Body of pancreas (tissue), 4 donors: ENCODE measurements around the gene ARSA. TPM values are rescaled to one million over a fixed set of nuclear protein-coding genes. Genes with fewer than 3 reads are reported as not detected.

ENCODE experiments used
- ATAC-seq: fragments of 150-250 bp; one replicate; pipeline ENCODE4 v1.9.1; 2016
- DNase-seq, 4 donors: peaks; one replicate each; pipeline ENCODE4 v3.0.0-alpha.2; 2019
- H3K27ac ChIP-seq, 4 donors: fragments of 200-600 bp; sonication (generic); 1 replicate in 3 of 4; 2 replicates in 1 of 4; pipeline versions ENCODE4 v1.5.1 to v1.6.1; 2016 to 2019; ENCODE audit warnings: mild to moderate bottlenecking in 1 of 4, mixed read lengths in 1 of 4, moderate library complexity in 1 of 4
- H3K27me3 ChIP-seq, 2 donors: fragments of 200-600 bp; sonication (generic); one replicate each; pipeline ENCODE4 v1.6.0; 2016; ENCODE audit warnings: mild to moderate bottlenecking in 1 of 2
- H3K36me3 ChIP-seq, 2 donors: fragments of 200-600 bp; sonication (generic); replicated peaks in 1 of 2; 2 replicates each; pipeline ENCODE4 v1.5.1; 2016; ENCODE audit warnings: low read depth in 2 of 2; ENCODE audit not compliant: insufficient read depth in 1 of 2
- H3K4me1 ChIP-seq: fragments of 200-600 bp; sonication (generic); one replicate; pipeline ENCODE4 v1.6.0; 2016
- H3K4me3 ChIP-seq, 2 donors: fragments of 200-600 bp; sonication (generic); 1 replicate in 1 of 2; 2 replicates in 1 of 2; pipeline ENCODE4 v1.5.1; 2016 to 2019
- H3K9me3 ChIP-seq, 3 donors: fragments of 200-600 bp; sonication (generic); 1 replicate in 2 of 3; 2 replicates in 1 of 3; pipeline ENCODE4 v1.5.1; 2016
- POLR2A ChIP-seq, 3 donors: fragments of 450-650 bp; IDR thresholded peaks; one replicate each; pipeline ENCODE4 v1.6.1; 2016; ENCODE audit warnings: antibody characterized with exemption in 3 of 3, mild to moderate bottlenecking in 2 of 3
- WGBS, 2 donors: methylation state at CpG; one replicate each; pipeline ENCODE4 v1.1.5; 2017; 5-methylcytosine and 5-hydroxymethylcytosine counted together
- intact Hi-C: fragments of 100-400 bp; cut with DNase I; formaldehyde crosslinking; loops from one replicate; pipeline ENCODE4 v1.15.1; 2023
- small RNA-seq: library from RNA; depleted of rRNA; stranded (forward); fragments of <200 nt; gene quantifications from one replicate; pipeline ENCODE3, GENCODE V24; 2016
- total RNA-seq, 2 donors: library from RNA; depleted of rRNA; stranded (reverse); fragments of >200 nt; gene quantifications; one replicate each; pipeline ENCODE4 v1.1.0, GENCODE V29; 2016
- TF ChIP-seq, protein P1 (sequence below), 7 experiments: fragments of 450-650 bp in 4 of 7; fragments of 200-600 bp in 3 of 7; sonication (generic) in 3 of 7; IDR thresholded peaks; one replicate each; pipeline ENCODE4 v1.5.1; 2016 to 2019; ENCODE audit warnings: antibody characterized with exemption in 7 of 7

Gene ARSA
- total RNA-seq, 2 donors from 2014 or later, result 47.0 to 84.7 TPM

- Histone ChIP-seq H3K27me3 (no peaks in the 10 kb centered on the region), H3K27ac (no peak overlapping the region), H3K9me3 (no peaks in the 10 kb centered on the region), H3K4me1 (peaks cover 15% of the 10 kb centered on the region), H3K4me3 (no peak overlapping the region), H3K36me3 (no peaks in the 10 kb centered on the region)
- no peak for TF ChIP-seq POLR2A (IDR thresholded peaks at IDR 0.05)
- TF ChIP-seq, protein P1, sequence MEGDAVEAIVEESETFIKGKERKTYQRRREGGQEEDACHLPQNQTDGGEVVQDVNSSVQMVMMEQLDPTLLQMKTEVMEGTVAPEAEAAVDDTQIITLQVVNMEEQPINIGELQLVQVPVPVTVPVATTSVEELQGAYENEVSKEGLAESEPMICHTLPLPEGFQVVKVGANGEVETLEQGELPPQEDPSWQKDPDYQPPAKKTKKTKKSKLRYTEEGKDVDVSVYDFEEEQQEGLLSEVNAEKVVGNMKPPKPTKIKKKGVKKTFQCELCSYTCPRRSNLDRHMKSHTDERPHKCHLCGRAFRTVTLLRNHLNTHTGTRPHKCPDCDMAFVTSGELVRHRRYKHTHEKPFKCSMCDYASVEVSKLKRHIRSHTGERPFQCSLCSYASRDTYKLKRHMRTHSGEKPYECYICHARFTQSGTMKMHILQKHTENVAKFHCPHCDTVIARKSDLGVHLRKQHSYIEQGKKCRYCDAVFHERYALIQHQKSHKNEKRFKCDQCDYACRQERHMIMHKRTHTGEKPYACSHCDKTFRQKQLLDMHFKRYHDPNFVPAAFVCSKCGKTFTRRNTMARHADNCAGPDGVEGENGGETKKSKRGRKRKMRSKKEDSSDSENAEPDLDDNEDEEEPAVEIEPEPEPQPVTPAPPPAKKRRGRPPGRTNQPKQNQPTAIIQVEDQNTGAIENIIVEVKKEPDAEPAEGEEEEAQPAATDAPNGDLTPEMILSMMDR (IDR thresholded peaks at IDR 0.05), result peak in 4 of 7 experiments; percentile 26 to 44 (median 33)
- no peak for ATAC-seq
- intact Hi-C loops, result no loop called here
- 50 to 66% methylated on average over 4 to 5 of the region's 5 CpGs for WGBS, 2 donors
- peak in 2 of 4 donors; percentile 28 to 34 for DNase-seq
Measured at GRCh38 chr22:50576070-50576469, 51.9 kb downstream of the ARSA start.

DNA sequence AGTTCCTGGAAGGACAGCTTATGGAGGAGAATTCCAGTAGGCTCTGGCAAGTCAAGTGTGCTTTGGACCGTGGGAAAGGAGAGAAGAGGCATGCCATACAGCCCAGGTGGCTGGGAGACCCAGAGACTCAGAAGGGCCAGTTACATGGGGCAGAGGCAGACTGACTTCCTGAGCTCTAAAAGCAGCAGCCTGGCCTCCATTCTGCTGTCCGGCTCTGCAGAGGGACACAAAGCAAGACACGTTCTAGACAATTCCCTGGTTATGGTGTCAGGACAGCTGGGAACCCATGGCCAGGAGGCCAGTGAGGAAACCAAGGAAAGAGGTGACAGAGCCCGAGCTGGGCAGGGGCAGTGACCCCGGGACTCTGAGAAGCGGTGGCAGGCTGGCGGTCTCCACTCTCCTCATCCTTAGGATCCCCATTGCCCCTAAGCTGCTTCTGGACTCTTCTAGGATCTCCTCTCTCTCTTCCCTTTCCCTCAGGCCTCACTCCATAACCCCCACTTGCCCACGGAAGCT is 52.5 kb downstream of the ARSA start:
- DNase-seq, result no peak
- Histone ChIP-seq H3K27ac (no peak overlapping the region), H3K4me1 (peaks cover 14% of the 10 kb centered on the region), H3K9me3 (no peaks in the 10 kb centered on the region), H3K27me3 (no peaks in the 10 kb centered on the region), H3K4me3 (no peak overlapping the region), H3K36me3 (no peaks in the 10 kb centered on the region)
- intact Hi-C loops, result no loop called here
- TF ChIP-seq, protein P1 (IDR thresholded peaks at IDR 0.05), result no peak
- no peak for TF ChIP-seq POLR2A (IDR thresholded peaks at IDR 0.05)
- WGBS, 2 donors, result 51 to 82% methylated on average over 4 to 8 of the region's 8 CpGs
- ATAC-seq, result no peak

Small RNA genes within 50 kb of the gene (small RNA-seq; reads per million reads assigned to genes)
- gene RF00019, result not detected

Other genes with a start within 250 kb of the ARSA start
- gene SBF1, start 153.1 kb downstream of the ARSA start, total RNA-seq, result 10 to 100 TPM; 60.2 to 77.5 TPM
- gene ADM2, start 146.6 kb downstream of the ARSA start, total RNA-seq, result 1 to 10 TPM; 7.3 to 8.2 TPM
- gene MIOX, start 141.3 kb downstream of the ARSA start, total RNA-seq, result not detected
- gene LMF2, start 120.5 kb downstream of the ARSA start, total RNA-seq, result 100 to 1,000 TPM; 147 to 158 TPM
- 10 to 100 TPM; 30.6 to 35.9 TPM for gene NCAPH2, start 119.9 kb downstream of the ARSA start, total RNA-seq
- 1 to 10 TPM in 1 of 2 donors, not detected in 1; 1.6 TPM for gene SCO2, start 102.6 kb downstream of the ARSA start, total RNA-seq
- 10 to 100 TPM; 29.8 to 65.3 TPM for gene TYMP, start 98.1 kb downstream of the ARSA start, total RNA-seq
- not detected for gene KLHDC7B, start 82.3 kb downstream of the ARSA start, total RNA-seq
- not detected for gene SYCE3, start 65.2 kb downstream of the ARSA start, total RNA-seq
- gene CPT1B, start 49.7 kb downstream of the ARSA start, total RNA-seq, result 10 to 100 TPM in 1 of 2 donors, 1 to 10 TPM in 1; 8.3 to 34.9 TPM
- 100 to 1,000 TPM in 1 of 2 donors, 10 to 100 TPM in 1; 43.3 to 122 TPM for gene CHKB, start 45.3 kb downstream of the ARSA start, total RNA-seq
- gene MAPK8IP2, start 27.4 kb downstream of the ARSA start, total RNA-seq, result 1 to 10 TPM; 2.9 to 3.6 TPM
- 10 to 100 TPM in 1 of 2 donors, 1 to 10 TPM in 1; 6.0 to 15.5 TPM for gene SHANK3, start 44.7 kb upstream of the ARSA start, total RNA-seq
- gene ACR, start 110.1 kb upstream of the ARSA start, total RNA-seq, result not detected
- 10 to 100 TPM; 10.6 to 18.5 TPM for gene RABL2B, start 155.5 kb upstream of the ARSA start, total RNA-seq